A549 (cell line): ENCODE data around the gene KAT8. TPM values are rescaled to one million over a fixed set of nuclear protein-coding genes. Genes with fewer than 3 reads are reported as not detected.

Experiments used
- ATAC-seq, 2 experiments: fragments of 200-7000 bp in 1 of 2; fragments of >200 bp in 1 of 2; cut with Nextera tagmentation in 1 of 2; cut with Tn5 transposase in 1 of 2; 3 replicates each; pipeline versions ENCODE4 v1.8.0 to v1.9.1; 2018 to 2020; ENCODE audit warnings: mild to moderate bottlenecking in 1 of 2, moderate library complexity in 1 of 2
- CTCF ChIA-PET: fragments of 300-600 bp; sonication (Branson Sonifier 250); formaldehyde crosslinking; extraction: SDS; loops from one replicate; lab custom pipeline; 2021; ENCODE audit warnings: antibody characterized with exemption, inconsistent platforms; lab: Yijun Ruan, JAX
- POLR2A ChIA-PET: fragments of 350-600 bp; formaldehyde crosslinking; extraction: SDS; loops from one replicate; lab custom pipeline; 2021; ENCODE audit warnings: antibody characterized with exemption, inconsistent platforms; lab: Yijun Ruan, JAX
- DNase-seq, 2 experiments: peaks; one replicate each; pipeline versions ENCODE4 v3.0.0 to v3.0.0-alpha.2; 2011 to 2016; ENCODE audit warnings: low read depth in 1 of 2, low spot score in 1 of 2
- FAIRE-seq: peaks from 2 replicates; lab custom pipeline; 2011; peaks lifted over from hg19 to GRCh38; lab: Jason Lieb, UNC
- H3K27ac ChIP-seq, 2 experiments: fragments of >200 bp; sonication (Bioruptor Twin); formaldehyde crosslinking; 3 replicates each; pipeline ENCODE4 v1.5.1; 2016 to 2017
- H3K4me1 ChIP-seq: fragments of >200 bp; sonication (Bioruptor Twin); formaldehyde crosslinking; 3 replicates; pipeline ENCODE4 v1.6.1; 2016
- H3K4me2 ChIP-seq: fragments of >200 bp; sonication (Bioruptor Twin); formaldehyde crosslinking; 3 replicates; pipeline ENCODE4 v1.6.1; 2016
- H3K4me3 ChIP-seq: fragments of >200 bp; sonication (Bioruptor Twin); formaldehyde crosslinking; 3 replicates; pipeline ENCODE4 v1.5.1; 2016
- H3K9me3 ChIP-seq: fragments of >200 bp; sonication (Bioruptor Twin); formaldehyde crosslinking; 3 replicates; pipeline ENCODE4 v1.6.1; 2016
- BCL3 ChIP-seq: fragments of >200 bp; sonication (Bioruptor Twin); formaldehyde crosslinking; IDR thresholded peaks from 3 replicates; pipeline ENCODE4 v1.6.1; 2016
- CBX2 ChIP-seq: fragments of 200-600 bp; sonication (generic); IDR thresholded peaks from 2 replicates; pipeline ENCODE4 v1.6.1; 2016; ENCODE audit warnings: low read depth, mild to moderate bottlenecking, borderline replicate concordance
- CEBPB ChIP-seq, 2 experiments: fragments of >200 bp in 1 of 2; sonication (Bioruptor Twin) in 1 of 2; formaldehyde crosslinking in 1 of 2; IDR thresholded peaks; 2 replicates each; pipeline ENCODE4 v1.6.1; 2012 to 2016
- CHD4 ChIP-seq: fragments of 200-600 bp; sonication (generic); IDR thresholded peaks from 2 replicates; pipeline ENCODE4 v1.6.1; 2016; ENCODE audit warnings: antibody characterized with exemption, mild to moderate bottlenecking, borderline replicate concordance
- E2F6 ChIP-seq: IDR thresholded peaks from 2 replicates; pipeline ENCODE4 v1.6.1; 2012; ENCODE audit warnings: low read depth, borderline replicate concordance
- EHMT2 ChIP-seq: fragments of 200-600 bp; sonication (generic); IDR thresholded peaks from 2 replicates; pipeline ENCODE4 v1.6.1; 2016; ENCODE audit warnings: antibody characterized with exemption, low read depth, mild to moderate bottlenecking, moderate library complexity
- ELK1 ChIP-seq: fragments of 150-350 bp; IDR thresholded peaks from 2 replicates; pipeline ENCODE4 v1.6.1; 2014; ENCODE audit warnings: low read depth, mild to moderate bottlenecking, low read length
- EP300 ChIP-seq, 2 experiments: fragments of >200 bp; sonication (Bioruptor Twin); formaldehyde crosslinking; IDR thresholded peaks; 2 replicates in 1 of 2; 3 replicates in 1 of 2; pipeline ENCODE4 v1.6.1; 2016 to 2017
- FOSB ChIP-seq: fragments of 250-450 bp; sonication (Bioruptor Pico); IDR thresholded peaks from 2 replicates; pipeline ENCODE4 v1.5.0; 2020; ENCODE audit warnings: mild to moderate bottlenecking, moderate library complexity
- FOXS1 ChIP-seq: fragments of 250-450 bp; sonication (Bioruptor Pico); IDR thresholded peaks from 2 replicates; pipeline ENCODE4 v1.5.0; 2020; ENCODE audit warnings: mild to moderate bottlenecking, moderate library complexity
- GATA3 ChIP-seq: IDR thresholded peaks from 2 replicates; pipeline ENCODE4 v1.6.1; 2012; ENCODE audit warnings: borderline replicate concordance
- HDAC2 ChIP-seq: fragments of 200-600 bp; sonication (generic); IDR thresholded peaks from 2 replicates; pipeline ENCODE4 v1.6.1; 2016
- HES2 ChIP-seq: fragments of >200 bp; sonication (Bioruptor Twin); formaldehyde crosslinking; IDR thresholded peaks from 2 replicates; pipeline ENCODE4 v1.6.1; 2016
- HOXA7 ChIP-seq: fragments of 250-450 bp; sonication (Bioruptor Pico); IDR thresholded peaks from 2 replicates; pipeline ENCODE4 v1.5.0; 2020; ENCODE audit warnings: mild to moderate bottlenecking, moderate library complexity
- HOXB13 ChIP-seq: fragments of 250-450 bp; sonication (Bioruptor Pico); IDR thresholded peaks from 2 replicates; pipeline ENCODE4 v1.5.0; 2020; ENCODE audit warnings: low read depth, mild to moderate bottlenecking, moderate library complexity
- HOXB5 ChIP-seq: fragments of 250-450 bp; sonication (Bioruptor Pico); IDR thresholded peaks from 2 replicates; pipeline ENCODE4 v1.5.0; 2020; ENCODE audit warnings: mild to moderate bottlenecking, moderate library complexity
- JUN ChIP-seq, 2 experiments: fragments of >200 bp; sonication (Bioruptor Twin); formaldehyde crosslinking; IDR thresholded peaks; 2 replicates in 1 of 2; 3 replicates in 1 of 2; pipeline ENCODE4 v1.6.1; 2016 to 2017
- MAFK ChIP-seq: fragments of 450-650 bp; IDR thresholded peaks from 2 replicates; pipeline ENCODE4 v1.6.1; 2014; ENCODE audit not compliant: partially characterized antibody
- MAZ ChIP-seq: fragments of 150-350 bp; IDR thresholded peaks from 2 replicates; pipeline ENCODE4 v1.6.1; 2014; ENCODE audit warnings: antibody characterized with exemption, low read depth, low read length, borderline replicate concordance
- NFE2L2 ChIP-seq: fragments of 150-350 bp; conservative IDR thresholded peaks from 2 replicates; pipeline ENCODE4 v1.6.1; 2014; ENCODE audit warnings: low read length
- NPAS2 ChIP-seq: fragments of 250-450 bp; sonication (Bioruptor Pico); IDR thresholded peaks from 2 replicates; pipeline ENCODE4 v1.8.0; 2022; ENCODE audit warnings: mild to moderate bottlenecking, moderate library complexity, borderline replicate concordance
- NR3C1 ChIP-seq: fragments of >200 bp; sonication (Bioruptor Twin); formaldehyde crosslinking; IDR thresholded peaks from 3 replicates; pipeline ENCODE4 v1.6.1; 2017
- PBX3 ChIP-seq: IDR thresholded peaks from 2 replicates; pipeline ENCODE4 v1.6.1; 2012
- PHF8 ChIP-seq: fragments of 200-600 bp; sonication (generic); IDR thresholded peaks from 2 replicates; pipeline ENCODE4 v1.6.1; 2016; ENCODE audit warnings: low read depth, mild to moderate bottlenecking, antibody characterized with exemption, moderate library complexity, borderline replicate concordance
- RAD21 ChIP-seq, 2 experiments: fragments of >200 bp in 1 of 2; sonication (Bioruptor Twin) in 1 of 2; formaldehyde crosslinking in 1 of 2; IDR thresholded peaks in 1 of 2; conservative IDR thresholded peaks in 1 of 2; 2 replicates in 1 of 2; 3 replicates in 1 of 2; pipeline ENCODE4 v1.6.1; 2012 to 2018; ENCODE audit warnings: inconsistent platforms in 1 of 2
- RCOR1 ChIP-seq: fragments of 150-350 bp; IDR thresholded peaks from 2 replicates; pipeline ENCODE4 v1.6.1; 2014; ENCODE audit warnings: antibody characterized with exemption, low read length, low read depth
- REST ChIP-seq: fragments of 200-600 bp; sonication (generic); IDR thresholded peaks from 2 replicates; pipeline ENCODE4 v1.6.1; 2016; ENCODE audit warnings: antibody characterized with exemption, mild to moderate bottlenecking, moderate library complexity
- SMC3 ChIP-seq: fragments of >200 bp; sonication (Bioruptor Twin); formaldehyde crosslinking; IDR thresholded peaks from 3 replicates; pipeline ENCODE4 v1.6.1; 2018; ENCODE audit warnings: inconsistent platforms
- SREBF2 ChIP-seq: fragments of 450-650 bp; IDR thresholded peaks from 2 replicates; pipeline ENCODE4 v1.6.1; 2014; ENCODE audit warnings: mild to moderate bottlenecking, moderate library complexity
- TFCP2L1 ChIP-seq: fragments of 250-450 bp; sonication (Bioruptor Pico); IDR thresholded peaks from 2 replicates; pipeline ENCODE4 v1.5.0; 2021; ENCODE audit warnings: mild to moderate bottlenecking
- ZC3H11A ChIP-seq: fragments of 450-650 bp; IDR thresholded peaks from 2 replicates; pipeline ENCODE4 v1.6.1; 2014; ENCODE audit warnings: antibody characterized with exemption, mild to moderate bottlenecking
- ZFP36 ChIP-seq: fragments of 450-650 bp; IDR thresholded peaks from 2 replicates; pipeline ENCODE4 v1.6.1; 2014; ENCODE audit warnings: borderline replicate concordance; ENCODE audit not compliant: partially characterized antibody
- WGBS: methylation state at CpG from one replicate; pipeline ENCODE4 v1.1.6; 2017; ENCODE audit errors: missing lambda C conversion rate; 5-methylcytosine and 5-hydroxymethylcytosine counted together
- polyA plus RNA-seq, 4 experiments: library from polyadenylated mRNA; depleted of rRNA in 3 of 4; stranded (reverse); fragments of >200 nt; fragmentation: RNase III in 1 of 4; extraction: RNeasy Plus Mini Kit Qiagen cat#74134 plus additional on column Dnase treatment in 1 of 4; gene quantifications; 2 replicates in 3 of 4; 3 replicates in 1 of 4; pipeline ENCODE4 v1.2.3, GENCODE V29; 2011 to 2017

Gene KAT8
- polyA plus RNA-seq, 2 of the 4 experiments (the other 2 are of a cell fraction) = 34.4 to 42.2 TPM

- no peak for TF ChIP-seq RCOR1
Measured at GRCh38 chr16:31094088-31094423, 23.4 kb upstream of the KAT8 start (continued).

GRCh38 chr16:31094424-31095120 lies 22.9 kb upstream of the KAT8 start, which contains the start of gene VKORC1:
Gene VKORC1 (minus strand): TSS chr16:31094797. CDS start chr16:31094729, 68 bp downstream.
- peak; percentile 95 to 99 for DNase-seq
- peak; percentile 94 to 98 for ATAC-seq
- TF ChIP-seq SREBF2 = no peak
- no peak for TF ChIP-seq HOXA7 (CRISPR knock-in tag)
- no peak for TF ChIP-seq MAFK
- TF ChIP-seq NFE2L2 = no peak
- peak in 1 of 2 experiments; percentile 48; a peak in 2 of 5 replicates for TF ChIP-seq JUN (IDR thresholded peaks at IDR 0.05)
- TF ChIP-seq CBX2 = no peak
- TF ChIP-seq CEBPB (IDR thresholded peaks at IDR 0.05) = no peak
- TF ChIP-seq PHF8 = no peak
- TF ChIP-seq HOXB13 (CRISPR knock-in tag) = no peak
- no peak for TF ChIP-seq NR3C1
- no peak for TF ChIP-seq EP300 (IDR thresholded peaks at IDR 0.05)
- TF ChIP-seq HOXB5 (CRISPR knock-in tag) = no peak
- no peak for TF ChIP-seq ZC3H11A
- TF ChIP-seq REST = no peak
- TF ChIP-seq E2F6 = peak; percentile 78
- peak; percentile 35; the same call in 1 of the 2 replicates for TF ChIP-seq HDAC2
- no peak for TF ChIP-seq GATA3
- no peak for TF ChIP-seq HES2
- TF ChIP-seq FOXS1 (CRISPR knock-in tag) = no peak
- TF ChIP-seq BCL3 = peak; percentile 40; the same call in 1 of the 3 replicates
- TF ChIP-seq SMC3 = no peak
- TF ChIP-seq EHMT2 = no peak
- TF ChIP-seq MAZ = no peak
- TF ChIP-seq ZFP36 = no peak
- no peak for TF ChIP-seq PBX3
- no peak for TF ChIP-seq TFCP2L1 (CRISPR knock-in tag)
- TF ChIP-seq RAD21 (conservative IDR thresholded peaks at IDR 0.05 in 1 of 2, IDR thresholded peaks at IDR 0.05 in 1 of 2) = no peak
- no peak for TF ChIP-seq ELK1
- no peak for TF ChIP-seq FOSB
- TF ChIP-seq NPAS2 (CRISPR knock-in tag) = no peak
- no peak for TF ChIP-seq CHD4

More at GRCh38 chr16:31094424-31095120, 22.9 kb upstream of the KAT8 start, which contains the start of gene VKORC1:
- H3K4me2 ChIP-seq = peak within 1 kb of the TSS; percentile 98
- POLR2A ChIA-PET = interaction anchor here (1.5 to 3.4 kb wide), 3 partner anchors 21 to 109 kb away, joined by 4 to 14 read pairs (median 7); partner anchors contain the start of genes HSD3B7, KAT8, ZNF646 and ZNF668
- FAIRE-seq = no peak
- CTCF ChIA-PET = interaction anchor here (0.6 to 12.6 kb wide), 6 partner anchors 16 to 288 kb away, joined by 3 to 97 read pairs (median 4); partner anchors contain the start of gene HSD3B7
- WGBS = 2% methylated on average over 25 of the region's 69 CpGs
- H3K9me3 ChIP-seq = no peaks in the 10 kb centered on the region
- peaks cover 11% of the 10 kb centered on the region; the same call in 2 of the 3 replicates for H3K4me1 ChIP-seq
- H3K4me3 ChIP-seq = peak within 1 kb of the TSS; percentile 83
- peak within 1 kb of the TSS; percentile 82 to 89 for H3K27ac ChIP-seq
